K562 (cell line): ENCODE measurements around the gene TMEM100. TPM values are rescaled to one million over a fixed set of nuclear protein-coding genes. Genes with fewer than 3 reads are reported as not detected.

Experiments
- ARNT ChIP-seq, 2 experiments: fragments of 450-650 bp; IDR thresholded peaks; 2 replicates each; pipeline ENCODE4 v1.6.1; 2016; ENCODE audit warnings: mild to moderate bottlenecking in 1 of 2
- CBX8 ChIP-seq: fragments of 200-600 bp; sonication (generic); IDR thresholded peaks from 2 replicates; pipeline ENCODE4 v1.6.1; 2012; ENCODE audit warnings: borderline replicate concordance, mixed run types, low read depth, mild to moderate bottlenecking, moderate library complexity, mixed read lengths, low read length, control low read depth, inconsistent platforms; ENCODE audit not compliant: poor library complexity, severe bottlenecking; ENCODE audit errors: extremely low read depth
- DIDO1 ChIP-seq: fragments of 450-650 bp; IDR thresholded peaks from 2 replicates; pipeline ENCODE4 v1.6.1; 2016; ENCODE audit warnings: low read depth, missing biosample characterization, missing genetic modification characterization
- DPF2 ChIP-seq: fragments of 450-650 bp; IDR thresholded peaks from 2 replicates; pipeline ENCODE4 v1.6.1; 2016
- MYC ChIP-seq, 2 experiments: fragments of 250-450 bp in 1 of 2; sonication (Bioruptor Pico) in 1 of 2; IDR thresholded peaks; 2 replicates each; pipeline versions ENCODE4 v1.5.1 to v1.6.1; 2012 to 2021; ENCODE audit warnings: low read depth in 2 of 2, borderline replicate concordance in 1 of 2, improper control_type of control experiment in 1 of 2, low read length in 1 of 2, mild to moderate bottlenecking in 1 of 2, moderate library complexity in 1 of 2
- NR2F6 ChIP-seq: fragments of 450-650 bp; formaldehyde crosslinking; IDR thresholded peaks from 2 replicates; pipeline ENCODE4 v1.4.0; 2020; ENCODE audit warnings: mild to moderate bottlenecking
- NR3C1 ChIP-seq: sonication (generic); formaldehyde crosslinking; IDR thresholded peaks from 2 replicates; pipeline ENCODE4 v1.8.1; 2022; ENCODE audit warnings: missing genetic modification reagents
- OTX1 ChIP-seq: fragments of 450-650 bp; formaldehyde crosslinking; IDR thresholded peaks from 2 replicates; pipeline ENCODE4 v1.4.0; 2022; ENCODE audit warnings: mild to moderate bottlenecking
- RFX5 ChIP-seq: IDR thresholded peaks from 2 replicates; pipeline ENCODE4 v1.6.1; 2011; ENCODE audit warnings: low read depth, mild to moderate bottlenecking, improper control_type of control experiment, low read length
- SP2 ChIP-seq: IDR thresholded peaks from 2 replicates; pipeline ENCODE4 v1.6.1; 2011; ENCODE audit warnings: mild to moderate bottlenecking, low read depth, low read length, moderate library complexity; ENCODE audit not compliant: poor library complexity, severe bottlenecking; ENCODE audit errors: extremely low read depth
- STAT5B ChIP-seq: fragments of 250-450 bp; sonication (Bioruptor Pico); IDR thresholded peaks from 2 replicates; pipeline ENCODE4 v1.8.0; 2021; ENCODE audit warnings: mild to moderate bottlenecking, inconsistent platforms
- TBP ChIP-seq: optimal IDR thresholded peaks from 2 replicates; pipeline ENCODE3; 2011; ENCODE audit warnings: low read depth, low read length, improper control_type of control experiment
- TGIF2 ChIP-seq: sonication (generic); formaldehyde crosslinking; IDR thresholded peaks from 2 replicates; pipeline ENCODE4 v1.8.1; 2022; ENCODE audit warnings: mild to moderate bottlenecking, missing genetic modification reagents, moderate library complexity
- TRIM24 ChIP-seq, 2 experiments: fragments of 450-650 bp; IDR thresholded peaks; 2 replicates each; pipeline ENCODE4 v1.6.1; 2016
- ZBTB1 ChIP-seq: sonication (generic); formaldehyde crosslinking; IDR thresholded peaks from 2 replicates; pipeline ENCODE4 v1.8.1; 2023; ENCODE audit warnings: missing genetic modification reagents, low read depth, mild to moderate bottlenecking, borderline replicate concordance
- ZFP1 ChIP-seq: fragments of 450-650 bp; formaldehyde crosslinking; IDR thresholded peaks from 2 replicates; pipeline ENCODE4 v1.4.0; 2020; ENCODE audit warnings: mild to moderate bottlenecking, mixed read lengths
- ZNF184 ChIP-seq: sonication (generic); formaldehyde crosslinking; IDR thresholded peaks from 2 replicates; pipeline ENCODE4 v1.5.0; 2020; ENCODE audit warnings: missing genetic modification reagents
- ZNF23 ChIP-seq: fragments of 250-450 bp; sonication (Bioruptor Pico); IDR thresholded peaks from 2 replicates; pipeline ENCODE4 v1.4.0; 2020; ENCODE audit warnings: mild to moderate bottlenecking
- ZNF589 ChIP-seq: fragments of 200-800 bp; sonication (Bioruptor generic); IDR thresholded peaks from 2 replicates; pipeline ENCODE4 v1.6.1; 2016; ENCODE audit warnings: low read depth, missing genetic modification characterization, missing compliant biosample characterization
- ZNF696 ChIP-seq: fragments of 250-450 bp; sonication (Bioruptor Pico); conservative IDR thresholded peaks from 2 replicates; pipeline ENCODE4 v1.4.0; 2020; ENCODE audit warnings: mild to moderate bottlenecking, moderate library complexity
- polyA plus RNA-seq, 8 experiments: library from polyadenylated mRNA; depleted of rRNA in 4 of 8; stranded (reverse) in 5 of 8; unstranded in 3 of 8; fragments of >200 nt; fragmentation: Nextera tagmentation in 2 of 8; fragmentation: Illumina TruSeq in 1 of 8; extraction: Ambion mirVana in 2 of 8; extraction: Trizol in 1 of 8; gene quantifications; 2 replicates each; pipeline versions ENCODE4 v1.2.1 to v1.2.3, GENCODE V29; 2011 to 2014; ENCODE audit warnings: inconsistent platforms in 1 of 8, missing spikeins in 1 of 8
- total RNA-seq, 7 experiments: library from RNA; depleted of rRNA in 6 of 7; stranded (reverse); fragments of >200 nt in 6 of 7; fragmentation: Illumina TruSeq in 2 of 7; extraction: Trizol in 2 of 7; gene quantifications; 2 replicates each; pipeline versions ENCODE4 v1.2.1 to v1.2.3, GENCODE V29; 2011 to 2021; ENCODE audit warnings: low replicate concordance in 1 of 7
- TF ChIP-seq, protein P1 (sequence below): sonication (generic); formaldehyde crosslinking; IDR thresholded peaks from 2 replicates; pipeline ENCODE4 v1.8.1; 2023; ENCODE audit warnings: mild to moderate bottlenecking, missing genetic modification reagents
- TF ChIP-seq, protein P2 (sequence below), 2 experiments: fragments of 450-650 bp; IDR thresholded peaks; 2 replicates each; pipeline ENCODE4 v1.6.1; 2016
- TF ChIP-seq, protein P3 (sequence below): sonication (generic); formaldehyde crosslinking; IDR thresholded peaks from 2 replicates; pipeline ENCODE4 v1.8.0; 2022; ENCODE audit warnings: mild to moderate bottlenecking, missing genetic modification reagents
- TF ChIP-seq, protein P4 (sequence below): fragments of 450-650 bp; formaldehyde crosslinking; IDR thresholded peaks from 2 replicates; pipeline ENCODE4 v1.4.0; 2020; ENCODE audit warnings: mild to moderate bottlenecking, mixed read lengths

TMEM100 gene
- total and polyA plus RNA-seq, 9 of the 15 experiments (the other 6 are each of a cell fraction or from before 2014, with no cell fraction given), result 0.12 to 0.50 (median 0.19) TPM

DNA sequence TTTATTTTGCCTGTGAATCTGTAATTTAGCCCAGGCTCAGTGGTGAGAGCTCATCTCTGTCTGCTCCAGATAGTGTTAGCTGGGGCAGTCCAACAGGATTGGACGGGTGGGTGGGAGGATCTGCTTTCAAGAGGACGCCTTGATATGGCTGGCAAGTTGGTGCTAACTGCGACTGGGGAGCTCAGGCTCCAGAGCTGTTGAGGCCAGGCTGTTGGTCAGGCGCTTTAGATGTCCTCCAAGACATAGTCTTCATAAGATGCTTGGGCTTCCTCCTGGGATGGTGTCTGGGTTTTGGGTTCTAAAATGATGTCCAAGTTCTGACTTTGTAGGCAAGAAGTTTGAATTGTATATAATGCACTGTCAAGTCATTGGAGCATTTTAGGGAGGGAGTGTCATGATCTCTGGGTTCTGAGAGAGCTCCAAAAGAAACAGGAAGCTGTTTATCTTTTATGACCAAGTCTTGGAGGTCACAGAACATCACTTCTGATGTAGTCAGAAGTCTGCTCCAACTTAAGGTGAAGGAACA is 15.4 kb upstream of the TMEM100 start (continued):
- peak; percentile 32; the same call in 1 of the 2 replicates for TF ChIP-seq MYC (IDR thresholded peaks at IDR 0.05; ENCODE audit: low read depth, low read length)
- TF ChIP-seq MYC (CRISPR knock-in tag; IDR thresholded peaks at IDR 0.05; ENCODE audit: borderline replicate concordance, low read depth), result no peak
- TF ChIP-seq RFX5, result no peak
- TF ChIP-seq ARNT (IDR thresholded peaks at IDR 0.05), result 0 out of 4 replicates have a peak, but pooled peaks of 1 of the 2 experiments have one; percentile 41
- TF ChIP-seq CBX8, result no peak
- TF ChIP-seq NR2F6 (CRISPR knock-in tag), result no peak
- TF ChIP-seq SP2, result no peak
- peak; percentile 49; the same call in 1 of the 2 replicates for TF ChIP-seq ZNF589 (CRISPR knock-in tag)
- no peak for TF ChIP-seq OTX1
- no peak for TF ChIP-seq TRIM24 (IDR thresholded peaks at IDR 0.05)
- no peak for TF ChIP-seq ZNF696 (CRISPR knock-in tag)
- TF ChIP-seq STAT5B, result no peak
- TF ChIP-seq, protein P1, sequence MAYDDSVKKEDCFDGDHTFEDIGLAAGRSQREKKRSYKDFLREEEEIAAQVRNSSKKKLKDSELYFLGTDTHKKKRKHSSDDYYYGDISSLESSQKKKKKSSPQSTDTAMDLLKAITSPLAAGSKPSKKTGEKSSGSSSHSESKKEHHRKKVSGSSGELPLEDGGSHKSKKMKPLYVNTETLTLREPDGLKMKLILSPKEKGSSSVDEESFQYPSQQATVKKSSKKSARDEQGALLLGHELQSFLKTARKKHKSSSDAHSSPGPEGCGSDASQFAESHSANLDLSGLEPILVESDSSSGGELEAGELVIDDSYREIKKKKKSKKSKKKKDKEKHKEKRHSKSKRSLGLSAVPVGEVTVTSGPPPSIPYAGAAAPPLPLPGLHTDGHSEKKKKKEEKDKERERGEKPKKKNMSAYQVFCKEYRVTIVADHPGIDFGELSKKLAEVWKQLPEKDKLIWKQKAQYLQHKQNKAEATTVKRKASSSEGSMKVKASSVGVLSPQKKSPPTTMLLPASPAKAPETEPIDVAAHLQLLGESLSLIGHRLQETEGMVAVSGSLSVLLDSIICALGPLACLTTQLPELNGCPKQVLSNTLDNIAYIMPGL (CRISPR knock-in tag), result no peak
- TF ChIP-seq, protein P2, sequence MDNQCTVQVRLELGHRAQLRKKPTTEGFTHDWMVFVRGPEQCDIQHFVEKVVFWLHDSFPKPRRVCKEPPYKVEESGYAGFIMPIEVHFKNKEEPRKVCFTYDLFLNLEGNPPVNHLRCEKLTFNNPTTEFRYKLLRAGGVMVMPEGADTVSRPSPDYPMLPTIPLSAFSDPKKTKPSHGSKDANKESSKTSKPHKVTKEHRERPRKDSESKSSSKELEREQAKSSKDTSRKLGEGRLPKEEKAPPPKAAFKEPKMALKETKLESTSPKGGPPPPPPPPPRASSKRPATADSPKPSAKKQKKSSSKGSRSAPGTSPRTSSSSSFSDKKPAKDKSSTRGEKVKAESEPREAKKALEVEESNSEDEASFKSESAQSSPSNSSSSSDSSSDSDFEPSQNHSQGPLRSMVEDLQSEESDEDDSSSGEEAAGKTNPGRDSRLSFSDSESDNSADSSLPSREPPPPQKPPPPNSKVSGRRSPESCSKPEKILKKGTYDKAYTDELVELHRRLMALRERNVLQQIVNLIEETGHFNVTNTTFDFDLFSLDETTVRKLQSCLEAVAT (IDR thresholded peaks at IDR 0.05), result no peak; a peak in 1 of 4 replicates
- TF ChIP-seq TBP, result peak; percentile 42
- TF ChIP-seq ZBTB1 (CRISPR knock-in tag), result no peak
- TF ChIP-seq, protein P3, sequence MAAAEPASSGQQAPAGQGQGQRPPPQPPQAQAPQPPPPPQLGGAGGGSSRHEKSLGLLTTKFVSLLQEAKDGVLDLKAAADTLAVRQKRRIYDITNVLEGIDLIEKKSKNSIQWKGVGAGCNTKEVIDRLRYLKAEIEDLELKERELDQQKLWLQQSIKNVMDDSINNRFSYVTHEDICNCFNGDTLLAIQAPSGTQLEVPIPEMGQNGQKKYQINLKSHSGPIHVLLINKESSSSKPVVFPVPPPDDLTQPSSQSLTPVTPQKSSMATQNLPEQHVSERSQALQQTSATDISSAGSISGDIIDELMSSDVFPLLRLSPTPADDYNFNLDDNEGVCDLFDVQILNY, result no peak
- TF ChIP-seq ZFP1 (CRISPR knock-in tag), result no peak
- TF ChIP-seq ZNF184 (CRISPR knock-in tag), result no peak
- no peak for TF ChIP-seq DIDO1 (tag)
- no peak for TF ChIP-seq TGIF2 (CRISPR knock-in tag)
- no peak for TF ChIP-seq ZNF23 (CRISPR knock-in tag)
- TF ChIP-seq, protein P4, sequence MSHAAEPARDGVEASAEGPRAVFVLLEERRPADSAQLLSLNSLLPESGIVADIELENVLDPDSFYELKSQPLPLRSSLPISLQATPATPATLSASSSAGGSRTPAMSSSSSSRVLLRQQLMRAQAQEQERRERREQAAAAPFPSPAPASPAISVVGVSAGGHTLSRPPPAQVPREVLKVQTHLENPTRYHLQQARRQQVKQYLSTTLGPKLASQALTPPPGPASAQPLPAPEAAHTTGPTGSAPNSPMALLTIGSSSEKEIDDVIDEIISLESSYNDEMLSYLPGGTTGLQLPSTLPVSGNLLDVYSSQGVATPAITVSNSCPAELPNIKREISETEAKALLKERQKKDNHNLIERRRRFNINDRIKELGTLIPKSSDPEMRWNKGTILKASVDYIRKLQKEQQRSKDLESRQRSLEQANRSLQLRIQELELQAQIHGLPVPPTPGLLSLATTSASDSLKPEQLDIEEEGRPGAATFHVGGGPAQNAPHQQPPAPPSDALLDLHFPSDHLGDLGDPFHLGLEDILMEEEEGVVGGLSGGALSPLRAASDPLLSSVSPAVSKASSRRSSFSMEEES (CRISPR knock-in tag), result no peak
- no peak for TF ChIP-seq NR3C1 (CRISPR knock-in tag)
- peak; percentile 86 for TF ChIP-seq DPF2
